Mesothelial cell of epicardium (in vitro differentiated cells): Measurements from ENCODE around the gene GPRIN2. TPM values are rescaled to one million over a fixed set of nuclear protein-coding genes. Genes with fewer than 3 reads are reported as not detected.

ENCODE experiments used
- DNase-seq, 2 experiments: peaks; one replicate each; pipeline ENCODE4 v3.0.0; 2021; ENCODE audit warnings: low spot score in 2 of 2; ENCODE audit not compliant: unreplicated experiment in 2 of 2
- H3K27ac Mint-ChIP-seq: 2 replicates; pipeline ENCODE4 v1.8.0; 2021; ENCODE audit warnings: mixed read lengths
- H3K27me3 Mint-ChIP-seq: 2 replicates; pipeline ENCODE4 v1.8.0; 2021; ENCODE audit warnings: low read depth, mixed read lengths
- H3K36me3 Mint-ChIP-seq: 2 replicates; pipeline ENCODE4 v1.8.0; 2021; ENCODE audit warnings: mixed read lengths
- H3K4me1 Mint-ChIP-seq: 2 replicates; pipeline ENCODE4 v1.8.0; 2021; ENCODE audit warnings: mixed read lengths
- H3K4me3 Mint-ChIP-seq: 2 replicates; pipeline ENCODE4 v1.8.0; 2021; ENCODE audit warnings: mild to moderate bottlenecking, moderate library complexity, mixed read lengths
- H3K9me3 Mint-ChIP-seq: 2 replicates; pipeline ENCODE4 v1.8.0; 2021; ENCODE audit warnings: mixed read lengths
- CTCF ChIP-seq: fragments of 200-600 bp; sonication (generic); IDR thresholded peaks from one replicate; pipeline ENCODE4 v1.5.0; 2021; ENCODE audit warnings: antibody characterized with exemption; ENCODE audit not compliant: unreplicated experiment
- total RNA-seq: library from RNA; stranded (reverse); gene quantifications from 3 replicates; pipeline ENCODE4 v1.2.1, GENCODE V29; 2021

The GPRIN2 gene
- total RNA-seq, 1 donor from 2014 or later: 19.6 TPM

- Mint-ChIP-seq H3K27ac (no peak overlapping the region), H3K27me3 (peaks cover 3% of the 10 kb centered on the region), H3K9me3 (no peaks in the 10 kb centered on the region), H3K4me1 (peaks cover 5% of the 10 kb centered on the region), H3K4me3 (no peak overlapping the region), H3K36me3 (no peaks in the 10 kb centered on the region)
- TF ChIP-seq CTCF: no peak
- no peak for DNase-seq
Observed at GRCh38 chr10:46560952-46561351, 4.5 kb upstream of the GPRIN2 start.

- peaks cover 6% of the 10 kb centered on the region for H3K27me3 Mint-ChIP-seq
- no peak for TF ChIP-seq CTCF
- no peak overlapping the region for H3K4me3 Mint-ChIP-seq
- no peak overlapping the region for H3K27ac Mint-ChIP-seq
- H3K9me3 Mint-ChIP-seq: no peaks in the 10 kb centered on the region
- peaks cover 8% of the 10 kb centered on the region for H3K4me1 Mint-ChIP-seq
- H3K36me3 Mint-ChIP-seq: no peaks in the 10 kb centered on the region
- no peak for DNase-seq
Observed at GRCh38 chr10:46560381-46560780, 3.9 kb upstream of the GPRIN2 start.

GRCh38 chr10:46559231-46559671, 2.8 kb upstream of the GPRIN2 start:
- Mint-ChIP-seq H3K4me3 (no peak overlapping the region), H3K9me3 (no peaks in the 10 kb centered on the region), H3K27ac (no peak overlapping the region), H3K4me1 (peaks cover 8% of the 10 kb centered on the region), H3K27me3 (peaks cover 6% of the 10 kb centered on the region), H3K36me3 (no peaks in the 10 kb centered on the region)
- TF ChIP-seq CTCF: no peak
- DNase-seq: peak in 1 of 2 experiments; percentile 37

GRCh38 chr10:46558392-46559185, 2.1 kb upstream of the GPRIN2 start:
- DNase-seq: peak in 1 of 2 experiments; percentile 38
- Mint-ChIP-seq H3K4me1 (peaks cover 8% of the 10 kb centered on the region), H3K9me3 (no peaks in the 10 kb centered on the region), H3K27ac (no peak overlapping the region), H3K27me3 (peaks cover 6% of the 10 kb centered on the region), H3K4me3 (peak overlapping the region; percentile 81), H3K36me3 (no peaks in the 10 kb centered on the region)
- TF ChIP-seq CTCF: no peak

GRCh38 chr10:46558122-46558391, 1.6 kb upstream of the GPRIN2 start:
- Mint-ChIP-seq H3K27ac (no peak overlapping the region), H3K27me3 (peaks cover 6% of the 10 kb centered on the region), H3K36me3 (no peaks in the 10 kb centered on the region), H3K4me3 (peak overlapping the region; percentile 81), H3K9me3 (no peaks in the 10 kb centered on the region), H3K4me1 (peaks cover 8% of the 10 kb centered on the region)
- DNase-seq: no peak
- TF ChIP-seq CTCF: no peak
